IMR-90 (cell line): ENCODE measurements around the gene PPIB. TPM values are rescaled to one million over a fixed set of nuclear protein-coding genes. Genes with fewer than 3 reads are reported as not detected.
A peak's percentile ranks its signal among the peaks of the same experiment; 100 is the strongest.

Experiments
- ATAC-seq: fragments of 200-7000 bp; cut with Tn5 transposase; 2 replicates; pipeline ENCODE4 v1.9.1; 2020; ENCODE audit warnings: low read depth, mild to moderate bottlenecking, moderate library complexity
- BruUV-seq: library from RNA; stranded (reverse); fragments of 400-500 nt; replicated peaks from 2 replicates; lab custom pipeline; 2021; lab: Mats Ljungman, UMichigan
- CTCF ChIA-PET: fragments of 300-600 bp; formaldehyde crosslinking; extraction: SDS; loops from one replicate; lab custom pipeline; 2021; ENCODE audit warnings: antibody characterized with exemption; lab: Yijun Ruan, JAX
- POLR2A ChIA-PET: fragments of 300-600 bp; sonication (Branson Sonifier 250); formaldehyde crosslinking; loops from one replicate; lab custom pipeline; 2022; ENCODE audit warnings: antibody characterized with exemption; ENCODE audit not compliant: unreplicated experiment; lab: Charles Lee
- DNase-seq: peaks from one replicate; pipeline ENCODE4 v3.0.0; 2013
- H2AFZ ChIP-seq: replicated peaks from 2 replicates; pipeline ENCODE3; 2013; ENCODE audit warnings: low read length, mild to moderate bottlenecking; ENCODE audit not compliant: poor library complexity
- H2AK5ac ChIP-seq: 2 replicates; pipeline ENCODE4 v1.6.1; 2013; ENCODE audit warnings: low read depth, low read length, inconsistent platforms
- H2AK9ac ChIP-seq: replicated peaks from 2 replicates; pipeline ENCODE3; 2013; ENCODE audit warnings: mild to moderate bottlenecking, low read depth, low read length, moderate library complexity; ENCODE audit not compliant: poor library complexity
- H2BK120ac ChIP-seq: 2 replicates; pipeline ENCODE4 v1.6.1; 2013; ENCODE audit warnings: low read depth, low read length, inconsistent platforms
- H2BK15ac ChIP-seq: 3 replicates; pipeline ENCODE4 v1.6.1; 2013; ENCODE audit warnings: low read depth, low read length, inconsistent platforms
- H2BK20ac ChIP-seq: 2 replicates; pipeline ENCODE4 v1.6.1; 2013; ENCODE audit warnings: low read depth, mild to moderate bottlenecking, inconsistent platforms, low read length, moderate library complexity
- H2BK5ac ChIP-seq: 2 replicates; pipeline ENCODE4 v1.6.1; 2013; ENCODE audit warnings: mild to moderate bottlenecking, low read depth, low read length, inconsistent platforms; ENCODE audit not compliant: poor library complexity, severe bottlenecking
- H3K14ac ChIP-seq: replicated peaks from 2 replicates; pipeline ENCODE4 v1.6.1; 2013; ENCODE audit warnings: low read depth, low read length, inconsistent platforms
- H3K18ac ChIP-seq: 2 replicates; pipeline ENCODE4 v1.6.1; 2013; ENCODE audit warnings: low read depth, low read length, control low read depth
- H3K23ac ChIP-seq: 2 replicates; pipeline ENCODE4 v1.6.1; 2013; ENCODE audit warnings: low read depth, low read length, inconsistent platforms
- H3K27ac ChIP-seq: 2 replicates; pipeline ENCODE4 v1.5.1; 2013; ENCODE audit warnings: mild to moderate bottlenecking, control low read depth, low read length; ENCODE audit not compliant: insufficient read depth
- H3K27me3 ChIP-seq: 2 replicates; pipeline ENCODE4 v1.6.1; 2013; ENCODE audit warnings: low read length; ENCODE audit not compliant: control insufficient read depth, insufficient read depth
- H3K36me3 ChIP-seq: 2 replicates; pipeline ENCODE4 v1.6.1; 2013; ENCODE audit warnings: low read length, mixed read lengths; ENCODE audit not compliant: control insufficient read depth, insufficient read depth
- H3K4ac ChIP-seq: 2 replicates; pipeline ENCODE4 v1.6.1; 2013; ENCODE audit warnings: low read depth, low read length, inconsistent platforms
- H3K4me1 ChIP-seq: 2 replicates; pipeline ENCODE4 v1.6.1; 2013; ENCODE audit warnings: low read length, mixed read lengths; ENCODE audit not compliant: control insufficient read depth, insufficient read depth
- H3K4me2 ChIP-seq: 2 replicates; pipeline ENCODE4 v1.6.1; 2013; ENCODE audit warnings: low read depth, mild to moderate bottlenecking, control low read depth, low read length, moderate library complexity
- H3K4me3 ChIP-seq: 2 replicates; pipeline ENCODE4 v1.5.1; 2013; ENCODE audit warnings: low read depth, mild to moderate bottlenecking, control low read depth, low read length, moderate library complexity; ENCODE audit not compliant: insufficient read depth
- H3K56ac ChIP-seq: 2 replicates; pipeline ENCODE4 v1.6.1; 2013; ENCODE audit warnings: low read length, inconsistent platforms; ENCODE audit not compliant: insufficient read depth; ENCODE audit errors: extremely low read depth
- H3K79me1 ChIP-seq, 2 experiments: 2 replicates each; pipeline ENCODE4 v1.6.1; 2013; ENCODE audit warnings: low read length in 2 of 2, inconsistent platforms in 1 of 2, low read depth in 1 of 2
- H3K9ac ChIP-seq: 2 replicates; pipeline ENCODE4 v1.6.1; 2013; ENCODE audit warnings: low read depth, low read length, control low read depth
- H3K9me1 ChIP-seq: 2 replicates; pipeline ENCODE4 v1.6.1; 2013; ENCODE audit warnings: low read length, inconsistent platforms; ENCODE audit not compliant: insufficient read depth
- H3K9me3 ChIP-seq: 2 replicates; pipeline ENCODE4 v1.6.1; 2013; ENCODE audit warnings: low read length; ENCODE audit not compliant: control insufficient read depth, insufficient read depth
- H4K20me1 ChIP-seq: 2 replicates; pipeline ENCODE4 v1.6.1; 2013; ENCODE audit warnings: low read length, inconsistent platforms; ENCODE audit not compliant: insufficient read depth
- H4K5ac ChIP-seq: 2 replicates; pipeline ENCODE4 v1.6.1; 2013; ENCODE audit warnings: mild to moderate bottlenecking, low read depth, low read length, control low read depth
- H4K8ac ChIP-seq, 2 experiments: 2 replicates each; pipeline ENCODE4 v1.6.1; 2013; ENCODE audit warnings: low read depth in 2 of 2, low read length in 2 of 2, control low read depth in 1 of 2, inconsistent platforms in 1 of 2
- H4K91ac ChIP-seq: 2 replicates; pipeline ENCODE4 v1.6.1; 2013; ENCODE audit warnings: low read depth, low read length, inconsistent platforms; ENCODE audit not compliant: insufficient read depth
- CEBPB ChIP-seq: IDR thresholded peaks from 2 replicates; pipeline ENCODE4 v1.6.1; 2012; ENCODE audit warnings: low read depth, low read length, improper control_type of control experiment
- MAFK ChIP-seq: IDR thresholded peaks from 2 replicates; pipeline ENCODE4 v1.6.1; 2012; ENCODE audit warnings: low read depth, low read length, improper control_type of control experiment
- WGBS, 2 experiments: methylation state at CpG; one replicate each; pipeline versions ENCODE4 v1.1.5 to v1.1.7; 2013; ENCODE audit warnings: missing lambda C conversion rate in 2 of 2; ENCODE audit not compliant: insufficient read length in 1 of 2; ENCODE audit errors: extremely low coverage in 2 of 2; 5-methylcytosine and 5-hydroxymethylcytosine counted together
- dilution Hi-C: fragments of 300-500 bp; cut with HindIII; formaldehyde crosslinking; loops from one replicate; pipeline ENCODE4 v1.14.3; 2018; ENCODE audit warnings: low sequenced_read_pairs; ENCODE audit not compliant: unreplicated experiment
- in situ Hi-C: fragments of 300-500 bp; cut with MboI; formaldehyde crosslinking; loops from 3 replicates; pipeline ENCODE4 v1.14.3; 2019; ENCODE audit warnings: low sequenced_read_pairs, inconsistent platforms, mixed read lengths
- intact Hi-C: fragments of 100-400 bp; cut with micrococcal nuclease; formaldehyde crosslinking; loops from 2 replicates; pipeline ENCODE4 v1.10.0; 2022
- polyA plus RNA-seq, 3 experiments: library from polyadenylated mRNA; depleted of rRNA; stranded (reverse); fragments of >200 nt; gene quantifications; 2 replicates each; pipeline ENCODE4 v1.2.3, GENCODE V29; 2012; ENCODE audit warnings: low replicate concordance in 1 of 3
- total RNA-seq: library from RNA; depleted of rRNA; stranded (reverse); fragments of >200 nt; gene quantifications from 2 replicates; pipeline ENCODE4 v1.2.3, GENCODE V29; 2012

PPIB gene
- total and polyA plus RNA-seq, 2 of the 4 experiments (the other 2 are of a cell fraction), result 1,358 to 1,682 TPM

GRCh38 chr15:64163659-64164362 is 989 bp upstream of the PPIB start:
- H2BK120ac ChIP-seq, result 0 out of 2 replicates have a peak overlapping the region, but pooled peaks have one; percentile 43
- peak overlapping the region; percentile 96 for H2AFZ ChIP-seq
- no peaks in the 10 kb centered on the region for H3K9me3 ChIP-seq
- peak overlapping the region; percentile 71; the same call in 1 of the 2 replicates for H2AK5ac ChIP-seq
- TF ChIP-seq MAFK, result no peak
- TF ChIP-seq CEBPB, result 0 out of 2 replicates have a peak, but pooled peaks have one; percentile 31
- H3K79me1 ChIP-seq, result peaks cover 15 to 25% of the 10 kb centered on the region in 2 experiments
- peak overlapping the region; percentile 87; the same call in 1 of the 2 replicates for H3K9ac ChIP-seq
- no peak for DNase-seq
- H3K36me3 ChIP-seq, result peaks cover 19% of the 10 kb centered on the region
- H4K20me1 ChIP-seq, result peaks cover 24% of the 10 kb centered on the region
- peak overlapping the region; percentile 83 for H2AK9ac ChIP-seq
- intact Hi-C loops (loop anchor here (1.0 kb wide), 2 partner anchors 192 to 214 kb away; partner anchors contain the start of gene CSNK1G1), in situ Hi-C loops (no loop called here), dilution Hi-C loops (no loop called here)
- H3K14ac ChIP-seq, result peak overlapping the region; percentile 90
- ATAC-seq, result no peak
- peak overlapping the region; percentile 83 for H3K27ac ChIP-seq
- peak overlapping the region; percentile 45; the same call in 1 of the 2 replicates for H3K4me3 ChIP-seq
- peak overlapping the region; percentile 82; the same call in 1 of the 2 replicates for H3K56ac ChIP-seq
- no peaks in the 10 kb centered on the region for H3K27me3 ChIP-seq
- no peak overlapping the region for H2BK20ac ChIP-seq
- no TSS peak for BruUV-seq
- peaks cover 6% of the 10 kb centered on the region for H3K4me1 ChIP-seq
- H4K91ac ChIP-seq, result peak overlapping the region; percentile 82
- H2BK5ac ChIP-seq, result peak overlapping the region; percentile 79
- H3K9me1 ChIP-seq, result peaks cover 16% of the 10 kb centered on the region
- H2BK15ac ChIP-seq, result 0 out of 3 replicates have a peak overlapping the region, but pooled peaks have one; percentile 45
- H4K5ac ChIP-seq, result peak overlapping the region; percentile 93
- peak overlapping the region; percentile 93 for H3K4me2 ChIP-seq
- CTCF ChIA-PET, result interaction anchor here (1.1 to 1.4 kb wide), 3 partner anchors 11 to 185 kb away, joined by 3 to 5 read pairs (median 4); no protein-coding TSS in a partner anchor
- peak overlapping the region; percentile 96 to 99 for H4K8ac ChIP-seq
- peak overlapping the region; percentile 89; the same call in 1 of the 2 replicates for H3K4ac ChIP-seq
- peak overlapping the region; percentile 64; the same call in 1 of the 2 replicates for H3K23ac ChIP-seq
- POLR2A ChIA-PET, result interaction anchor here (1.6 kb wide), 1 partner anchor 10 kb away, joined by 7 read pairs; no protein-coding TSS in a partner anchor
- H3K18ac ChIP-seq, result peak overlapping the region; percentile 61; the same call in 1 of the 2 replicates
- WGBS, 2 experiments, result 60 to 100% methylated on average over 3 to 7 of the region's 14 CpGs
